Right kidney (tissue), 1 donor: ENCODE measurements around the gene PRKD2.
A peak's percentile ranks its signal among the peaks of the same experiment; 100 is the strongest.

ENCODE experiments used
- DNase-seq: peaks from one replicate; pipeline ENCODE4 v3.0.0-alpha.2; 2016

PRKD2 gene

DNA sequence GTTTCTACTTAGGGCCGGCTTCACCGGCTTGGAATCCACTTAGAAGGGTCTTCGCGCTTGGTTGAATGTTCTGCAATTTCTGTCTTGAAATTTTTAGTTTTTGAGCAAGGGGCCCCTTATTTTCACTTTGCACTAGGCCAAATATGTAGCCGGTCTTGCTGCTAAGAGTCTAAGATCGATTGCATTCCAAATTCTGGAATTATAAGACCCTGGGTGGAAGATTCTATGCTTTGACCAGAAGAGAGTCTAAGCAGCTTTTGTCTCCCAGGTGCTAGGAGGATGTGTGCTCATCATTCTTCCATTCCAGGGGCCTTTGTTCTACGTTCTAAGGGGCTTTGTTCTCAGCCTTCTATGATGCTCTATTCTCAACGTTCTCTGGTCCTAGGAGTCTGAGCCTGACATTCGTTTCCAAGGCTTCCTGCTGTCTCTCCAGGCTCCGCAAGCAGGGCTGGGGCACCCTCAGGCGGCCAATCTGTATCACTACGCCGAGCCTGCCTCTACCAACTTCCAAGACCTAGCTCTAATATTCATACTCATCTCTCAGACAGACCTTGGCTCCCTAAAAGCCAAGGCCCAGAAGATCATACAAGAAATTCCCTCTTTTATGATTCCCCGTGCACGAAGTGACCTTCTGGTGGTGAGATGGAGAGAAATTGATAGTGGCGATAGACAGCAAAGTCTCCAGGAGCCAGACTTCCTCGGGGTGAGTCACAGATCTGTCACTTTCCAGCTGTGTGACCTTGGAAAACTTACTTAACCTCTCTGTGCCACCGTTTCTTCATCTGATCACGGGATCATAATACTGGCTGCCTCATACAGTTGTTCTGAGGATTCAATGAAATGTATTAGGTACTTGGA lies 55.0 kb downstream of the PRKD2 start:
- peak; percentile 57 for DNase-seq

DNA sequence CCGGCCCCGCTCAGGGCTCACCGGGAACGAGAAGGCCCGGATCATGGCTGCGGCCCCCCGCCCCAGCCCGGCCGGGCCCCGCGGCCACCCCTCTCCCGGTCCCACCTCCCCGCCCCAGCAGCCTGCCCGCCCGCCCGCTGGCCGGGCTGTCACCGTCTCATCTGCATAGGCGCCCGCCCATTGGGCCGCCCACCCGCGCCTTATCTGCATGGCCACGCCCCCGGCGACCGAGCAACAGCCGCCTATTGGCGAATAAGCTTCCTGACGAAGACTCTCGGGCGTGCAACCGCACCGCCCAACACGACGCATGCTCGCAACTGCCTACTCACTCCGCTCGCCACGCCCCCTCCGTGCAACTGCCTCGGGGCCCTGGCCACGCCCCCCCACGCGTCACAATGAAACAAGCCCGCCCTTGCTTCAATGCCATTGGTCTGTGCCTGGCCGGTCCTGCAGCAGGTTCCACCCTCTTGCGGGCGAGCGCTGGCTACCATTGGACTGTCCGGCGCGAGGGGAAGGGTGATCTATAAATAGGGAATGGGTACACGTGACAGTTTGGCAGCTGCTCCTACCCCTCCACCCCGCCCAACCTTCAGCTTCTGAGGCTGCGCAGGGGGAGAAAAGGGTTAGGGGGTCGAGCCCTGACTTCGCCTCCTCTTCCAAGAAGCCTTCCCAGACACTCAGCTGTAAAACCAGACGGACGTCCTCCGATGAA lies 55.7 kb downstream of the PRKD2 start, which contains the start of gene DACT3:
TSS of gene DACT3 (minus strand) at position 163 of the 712 bp plus-strand sequence. CDS start at position 45, 118 bp downstream.
- DNase-seq = peak; percentile 95

DNA sequence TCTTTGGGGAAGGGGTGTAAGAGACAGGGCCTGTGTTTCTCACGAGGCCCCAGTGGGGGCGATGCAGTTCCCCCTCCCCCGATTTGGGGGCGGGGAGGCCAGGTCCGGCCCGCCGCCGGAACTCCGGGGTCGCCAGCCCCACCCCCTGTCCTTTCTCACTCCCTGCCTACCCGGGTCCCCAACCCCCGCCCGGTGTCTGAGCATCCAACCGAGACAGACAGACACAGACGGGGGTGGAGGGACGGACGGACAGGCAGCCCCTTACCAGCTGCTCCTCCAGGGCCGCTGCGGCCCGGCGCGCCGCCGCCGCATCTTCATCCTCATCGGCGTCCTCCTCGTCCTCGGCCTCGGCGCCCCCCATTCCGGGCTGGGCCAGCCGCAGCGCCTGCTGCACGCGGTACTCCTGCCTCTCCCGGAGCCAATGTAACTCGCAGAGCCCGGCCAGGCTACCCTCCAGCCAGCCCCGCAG lies 56.3 kb downstream of the PRKD2 start:
- peak; percentile 80 for DNase-seq

DNA sequence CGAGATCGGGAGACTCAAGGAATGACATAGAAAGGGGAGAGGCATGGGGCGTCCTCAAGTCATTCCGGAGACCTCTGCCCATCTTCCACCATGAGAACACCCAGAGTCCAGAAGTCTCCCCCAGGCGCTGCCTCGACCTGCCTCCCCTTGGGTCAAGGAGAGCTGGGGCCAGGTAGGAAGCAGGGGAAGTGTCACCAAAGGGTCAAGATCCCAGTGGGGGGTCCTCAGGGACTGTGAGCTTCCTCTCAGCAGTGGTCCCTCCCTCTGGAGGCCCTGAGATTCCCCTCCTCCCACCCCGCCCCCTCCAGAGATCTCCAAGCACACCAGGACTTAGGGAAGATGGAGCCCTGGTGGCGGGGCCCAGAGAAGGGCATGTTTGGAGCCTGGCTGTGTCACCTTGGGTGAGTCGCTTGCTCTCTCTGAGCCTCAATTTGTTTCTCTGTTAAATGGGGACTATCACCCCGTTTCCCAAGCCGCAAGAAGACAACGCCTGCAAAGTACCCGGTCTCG lies 56.9 kb downstream of the PRKD2 start:
- DNase-seq = no peak

DNA sequence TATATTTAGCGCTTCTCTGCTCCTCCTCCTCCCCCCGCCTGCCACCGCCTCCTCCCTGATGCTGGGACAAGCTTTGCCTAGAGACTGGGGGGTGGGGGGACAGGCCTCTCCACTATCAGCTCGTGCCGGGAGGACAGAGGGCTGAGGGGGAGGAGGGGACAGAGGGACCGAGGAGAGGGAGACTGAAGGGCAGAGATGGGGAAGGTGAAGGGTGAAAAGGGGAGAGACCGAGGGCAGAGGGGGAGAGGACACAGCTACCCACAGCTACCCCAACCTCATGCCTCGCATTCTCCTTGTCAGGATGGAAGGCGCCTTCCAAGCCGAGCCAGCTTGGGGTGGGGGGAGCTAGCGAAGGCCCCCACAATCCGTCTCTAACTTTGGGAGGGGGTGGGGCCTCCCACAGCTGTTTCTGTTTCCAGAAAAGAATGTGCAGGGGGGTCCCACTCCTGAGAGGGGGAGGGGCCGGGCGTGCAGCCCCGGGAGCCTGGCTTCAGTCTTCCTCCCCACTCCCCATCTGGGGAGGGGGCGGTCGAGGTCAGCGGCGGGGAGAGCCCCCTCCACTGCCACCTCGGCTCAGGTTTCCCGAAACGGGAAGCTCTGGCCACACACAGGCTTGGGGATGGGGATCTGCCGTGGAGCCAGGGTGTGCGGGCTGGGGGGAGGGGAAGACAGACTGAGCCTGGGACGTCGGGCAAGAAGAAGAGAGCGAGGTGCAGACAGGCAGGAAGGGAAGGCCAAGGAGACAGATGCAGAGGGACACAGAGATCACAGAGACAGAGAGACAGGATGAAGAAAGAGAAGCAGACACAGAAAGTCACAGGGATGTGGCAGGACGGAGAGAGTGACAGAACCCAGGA lies 57.5 kb downstream of the PRKD2 start:
- DNase-seq = peak; percentile 77

DNA sequence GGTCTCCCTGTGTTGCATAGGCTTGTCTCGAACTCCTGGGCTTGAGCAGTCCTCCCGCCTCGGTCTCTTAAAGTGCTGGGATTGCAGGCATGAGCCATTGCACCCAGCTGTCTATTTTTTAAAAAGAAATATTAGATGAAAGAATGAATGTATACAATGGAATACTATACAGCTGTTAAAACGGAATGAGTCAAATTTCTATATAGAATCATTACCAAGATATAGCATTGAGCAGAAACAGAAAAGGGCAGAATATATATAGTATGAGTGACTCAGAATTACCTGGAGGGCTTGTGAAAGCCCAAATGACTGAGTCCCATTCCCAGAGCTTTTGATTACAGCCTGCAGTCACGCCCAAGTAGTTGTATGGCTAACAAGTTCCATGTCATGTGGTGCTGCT lies 60.4 kb downstream of the PRKD2 start:
- no peak for DNase-seq

DNA sequence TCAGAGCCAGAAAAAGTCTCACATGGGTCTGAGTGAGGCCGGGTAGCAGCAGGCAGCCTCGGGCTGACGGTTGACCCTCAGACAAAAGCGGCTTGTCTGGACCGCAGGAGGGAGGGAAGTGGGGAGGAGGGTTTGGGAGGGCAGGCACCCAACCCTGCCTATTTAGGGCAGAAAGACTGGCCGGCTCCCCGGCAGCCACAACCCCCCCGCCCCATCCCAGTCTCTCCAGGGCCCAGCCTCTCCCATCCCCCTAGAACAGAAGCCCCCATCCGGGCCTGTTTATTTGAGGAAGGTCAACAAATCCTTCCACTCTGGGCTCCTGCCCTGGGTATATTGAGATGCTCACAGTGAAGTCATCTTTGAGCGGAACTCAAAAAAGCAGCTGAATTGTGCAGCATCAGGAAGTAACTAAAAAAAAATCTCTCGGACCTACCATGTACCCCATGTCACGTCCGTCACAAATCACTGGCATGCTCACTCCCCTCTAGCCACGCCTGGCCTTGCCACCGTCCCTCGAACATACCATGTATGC lies 62.2 kb downstream of the PRKD2 start:
- no peak for DNase-seq

DNA sequence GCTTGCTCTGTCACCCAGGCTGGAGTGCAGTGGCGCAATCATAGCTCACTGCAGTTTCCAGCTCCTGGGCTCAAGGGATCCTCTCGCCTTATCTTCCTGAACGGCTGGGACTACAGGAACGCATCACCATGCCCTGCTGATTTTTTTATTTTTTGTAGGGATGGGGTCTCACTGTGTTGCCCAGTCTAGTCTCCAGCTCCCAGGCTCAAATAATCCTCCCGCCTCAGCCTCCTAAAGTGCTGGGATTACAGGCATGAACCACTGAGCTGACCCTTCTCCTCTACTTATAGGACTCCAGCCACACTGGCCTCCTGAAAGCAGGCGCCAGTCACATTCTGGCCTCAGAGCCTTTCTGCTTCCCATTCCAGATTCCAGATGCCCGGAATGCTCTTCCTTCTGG lies 66.5 kb downstream of the PRKD2 start:
- DNase-seq = no peak

DNA sequence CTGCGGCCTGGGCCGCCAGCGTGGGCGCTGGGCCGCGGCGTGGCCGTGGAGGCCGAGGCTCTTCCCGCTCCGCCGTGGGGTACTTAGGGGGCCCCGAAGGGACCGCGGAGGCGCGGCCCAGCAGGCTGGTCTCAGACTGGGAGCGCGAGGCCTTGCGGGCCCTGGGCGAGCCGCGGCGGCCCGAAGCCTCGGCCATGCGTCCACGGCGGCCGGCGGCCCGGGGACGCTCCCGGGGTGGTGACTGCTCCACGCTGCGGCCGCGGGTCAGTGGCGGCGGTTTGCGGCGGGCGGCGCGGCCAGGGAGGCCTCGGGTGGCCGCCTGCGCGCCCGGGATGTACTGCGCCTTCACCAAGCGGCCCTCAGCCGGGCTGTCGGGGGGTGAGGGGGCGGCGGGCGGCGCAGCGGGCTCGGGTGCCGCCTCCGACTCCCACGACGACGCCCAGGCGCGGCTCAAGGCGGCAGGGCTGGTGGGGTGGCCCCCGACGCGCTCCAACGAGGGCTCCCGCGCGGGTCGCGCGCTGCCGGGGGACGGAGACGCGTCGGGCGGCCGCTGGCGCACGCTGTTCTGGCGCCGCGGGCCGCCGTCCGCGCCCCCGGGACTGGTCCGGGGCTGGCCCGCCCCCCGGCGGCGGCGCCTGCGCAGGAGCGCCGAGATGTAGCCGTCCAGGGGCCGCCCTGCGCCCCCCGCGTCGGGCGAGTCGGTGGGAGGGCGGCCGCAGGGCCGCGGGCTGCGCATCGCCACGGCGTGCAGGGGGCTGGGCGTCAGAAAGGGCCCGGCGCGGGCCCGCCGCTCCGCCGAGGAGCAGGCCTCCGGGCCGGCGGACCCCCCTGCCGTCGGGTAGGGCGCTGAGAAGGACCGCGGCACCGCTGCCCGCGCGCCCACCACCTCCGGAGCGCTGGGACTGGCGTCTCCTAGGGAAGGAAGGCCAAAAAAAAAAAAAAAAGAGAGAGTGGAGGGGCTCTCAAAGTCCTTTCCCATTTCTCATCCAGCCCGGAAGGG lies 67.7 kb downstream of the PRKD2 start:
- DNase-seq = no peak

DNA sequence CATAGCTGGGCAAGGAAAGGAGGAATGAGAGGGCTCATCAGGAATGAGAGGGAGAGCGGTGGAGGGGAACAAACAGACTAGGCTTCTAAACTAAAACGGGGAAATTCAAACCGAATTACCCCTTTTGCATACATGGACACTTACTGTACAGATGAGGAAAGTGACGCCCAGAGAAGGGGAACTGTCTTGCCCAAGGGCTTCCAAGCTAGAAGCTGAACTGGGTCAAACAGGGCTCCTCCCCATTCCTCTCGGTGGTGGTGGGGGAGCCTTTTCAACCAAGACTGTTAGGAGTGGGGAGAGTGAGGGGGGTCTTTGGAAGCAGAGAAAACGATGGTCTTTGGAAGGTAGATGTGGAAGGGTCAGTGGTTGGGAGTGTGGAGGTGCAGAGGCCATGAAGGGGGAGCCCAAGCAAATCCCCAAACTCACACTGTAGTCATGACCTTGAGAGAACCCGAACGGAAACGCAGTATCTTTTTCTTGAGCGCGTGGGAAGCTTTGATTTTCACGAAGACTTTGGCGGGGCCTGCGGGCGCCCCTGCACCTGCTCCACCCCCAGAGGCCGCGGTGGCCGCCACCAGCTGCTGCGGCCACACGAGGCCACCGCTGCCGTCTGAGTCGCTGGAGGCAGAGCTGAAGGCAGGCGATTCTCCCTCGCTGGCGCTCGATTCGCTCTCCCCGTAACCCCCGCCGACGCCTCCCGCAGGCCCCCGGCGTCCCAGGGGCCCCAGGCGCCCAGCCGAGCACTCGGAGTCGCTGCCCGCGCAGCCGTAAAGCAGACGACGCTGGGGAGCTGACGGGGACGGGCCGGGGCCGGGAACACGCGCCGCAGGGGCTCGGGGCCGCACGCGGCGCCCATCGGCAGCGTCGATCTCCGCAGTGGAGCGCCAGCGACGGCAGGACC lies 68.6 kb downstream of the PRKD2 start:
- DNase-seq = no peak

DNA sequence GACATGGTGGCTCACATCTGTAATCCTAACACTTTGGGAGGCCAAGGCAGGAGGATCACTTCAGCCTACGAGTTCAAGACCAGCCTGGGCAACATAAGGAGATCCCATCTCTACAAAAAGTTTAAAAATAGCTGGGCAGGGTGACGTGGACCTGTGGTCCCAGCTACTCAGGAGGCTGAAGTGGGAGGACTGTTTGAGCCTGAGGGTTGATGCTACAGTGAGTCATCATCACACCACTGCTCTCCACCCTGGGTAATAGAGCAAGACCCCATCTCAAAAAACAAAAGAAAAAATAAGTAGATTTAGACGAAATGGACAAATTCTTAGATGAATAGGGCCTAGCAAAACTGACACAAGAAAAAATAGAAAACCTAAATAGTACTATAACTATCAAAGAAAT lies 70.5 kb downstream of the PRKD2 start:
- DNase-seq = no peak

DNA sequence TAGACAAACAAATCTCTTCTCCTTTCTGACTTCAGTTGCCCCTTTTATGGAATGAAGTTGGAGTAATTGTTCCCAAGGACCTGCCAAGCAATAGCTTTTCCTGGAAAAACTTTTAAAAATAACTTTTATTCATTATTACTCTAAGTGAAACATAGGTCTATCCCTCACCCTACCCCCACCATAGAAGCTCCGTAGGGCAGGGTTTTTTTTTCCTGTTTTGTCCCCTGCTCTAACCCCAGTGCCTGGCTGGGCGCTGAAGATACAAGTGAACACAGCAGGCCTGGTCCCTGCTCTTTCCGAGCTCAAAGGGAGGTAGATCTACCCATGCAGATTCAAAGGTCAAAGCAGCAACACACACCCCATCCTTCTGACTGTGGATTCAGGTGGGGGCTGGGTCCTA lies 72.2 kb downstream of the PRKD2 start:
- DNase-seq = no peak

DNA sequence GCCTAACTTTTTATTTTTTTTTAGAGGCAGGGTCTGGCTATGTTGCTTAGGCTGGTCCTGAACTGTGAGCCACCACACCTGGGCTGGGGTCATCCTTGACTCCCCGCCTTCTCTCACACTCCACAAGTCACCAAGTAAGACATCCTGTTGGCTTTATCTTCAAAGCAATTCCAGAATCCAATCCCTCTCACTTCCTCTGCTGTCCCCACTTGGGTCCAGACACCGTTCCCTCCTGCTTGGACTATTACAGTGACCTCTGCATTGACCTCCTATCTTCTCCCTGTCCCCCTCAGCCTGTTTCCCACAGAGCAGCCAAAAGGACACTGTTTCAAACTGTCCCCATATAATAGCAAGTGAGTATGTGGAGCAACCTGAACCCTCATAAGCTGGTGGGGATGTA lies 76.3 kb downstream of the PRKD2 start:
- no peak for DNase-seq

DNA sequence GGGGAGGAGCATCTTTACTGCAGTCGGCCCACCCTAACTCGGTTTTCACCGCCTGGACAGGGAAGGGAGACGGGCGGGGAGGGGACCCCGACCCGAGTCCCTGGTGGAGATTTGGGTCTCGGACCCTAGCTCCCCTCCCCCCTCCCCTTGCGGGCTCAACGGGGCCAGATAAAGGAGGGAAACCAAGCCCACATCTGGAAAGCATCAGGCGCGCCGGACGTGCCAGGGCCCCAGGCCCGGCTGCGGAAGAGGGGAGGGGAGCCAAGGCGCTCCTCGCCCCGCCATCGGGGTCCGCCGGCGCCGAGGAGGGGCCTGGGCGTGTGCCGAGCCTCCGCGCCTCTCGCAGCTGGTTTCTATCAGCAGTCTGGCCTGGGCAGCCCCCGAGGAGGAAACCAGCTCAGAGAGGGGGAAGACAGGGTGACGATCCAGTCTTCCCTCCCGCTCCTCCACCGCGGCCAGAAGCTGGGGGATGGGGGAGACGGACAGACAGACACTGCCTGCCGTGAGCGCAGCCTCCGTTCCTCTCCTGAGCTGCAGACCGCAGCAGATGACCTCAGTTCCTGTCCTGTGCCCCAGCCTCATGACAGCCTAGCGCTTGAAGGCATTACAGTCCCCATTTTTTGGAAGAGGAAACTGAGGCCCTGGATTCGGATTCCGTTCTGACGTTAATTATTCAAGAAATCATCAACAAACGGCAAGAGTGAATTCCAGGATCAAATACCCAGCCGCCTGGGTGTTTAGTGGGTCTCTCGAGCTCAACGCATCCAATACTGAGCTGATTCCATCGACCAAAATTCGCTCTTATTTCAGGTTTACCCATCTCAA lies 77.3 kb downstream of the PRKD2 start:
- peak; percentile 91 for DNase-seq

DNA sequence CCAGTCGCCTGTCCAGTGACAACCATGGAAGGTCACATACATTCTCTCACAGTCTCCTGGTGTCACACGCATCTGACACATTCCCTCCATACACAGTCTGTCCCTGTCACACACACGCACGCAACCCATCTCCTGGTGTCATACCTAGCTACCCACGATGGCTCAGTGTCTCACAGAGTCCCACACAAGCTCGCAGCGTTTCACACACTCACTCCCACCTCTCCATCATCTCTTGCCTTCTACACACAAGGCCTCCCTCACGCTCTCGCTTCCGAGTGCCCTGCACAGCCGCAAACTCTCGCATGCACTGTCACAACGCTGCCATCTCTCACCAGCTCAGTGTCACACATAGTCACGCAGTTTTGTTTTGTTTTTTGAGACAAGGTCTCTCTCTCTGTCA lies 79.7 kb downstream of the PRKD2 start:
- DNase-seq = no peak

DNA sequence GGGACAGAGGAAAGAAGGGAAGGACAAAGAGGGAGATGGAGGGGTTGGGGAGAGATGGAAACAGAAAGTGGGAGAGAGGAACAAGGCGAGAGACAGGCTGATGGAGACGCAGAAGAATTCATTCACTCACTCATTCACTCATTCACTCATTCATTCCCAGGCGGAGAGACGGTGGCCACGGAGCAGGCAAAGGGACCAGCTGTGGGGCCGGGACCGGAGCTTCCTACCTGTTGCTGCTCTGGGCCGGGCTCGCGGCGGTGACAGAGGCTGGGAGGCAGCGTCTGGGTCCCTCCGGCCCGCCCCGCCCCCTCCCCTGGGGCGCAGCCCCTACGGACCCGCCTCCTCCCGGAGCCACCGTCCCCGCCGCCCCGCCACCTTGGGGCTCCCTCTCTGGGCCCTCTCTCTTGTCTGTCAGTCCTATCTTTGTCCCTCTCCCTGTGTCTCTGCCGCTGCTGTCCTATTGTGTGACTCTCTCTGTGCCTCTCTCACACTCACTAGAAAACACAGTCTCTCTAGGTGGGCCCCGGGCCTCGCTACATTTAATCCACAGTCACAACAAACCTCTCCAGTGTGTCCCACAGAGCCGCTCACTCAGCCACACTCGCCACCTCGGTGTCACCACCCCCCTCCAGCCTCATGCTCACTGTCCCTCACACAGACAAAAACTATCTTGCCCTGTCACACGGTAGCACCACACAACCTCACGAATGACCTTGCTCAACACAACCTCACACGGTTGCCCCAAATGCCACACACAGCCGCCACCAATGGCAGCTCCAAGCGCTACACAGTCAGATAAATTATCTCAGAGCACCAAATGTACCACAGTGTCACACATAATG lies 80.8 kb downstream of the PRKD2 start, which contains the start of gene GNG8:
TSS of gene GNG8 (minus strand) at position 283 of the 842 bp plus-strand sequence. CDS start 1,520 bp downstream, outside the sequence.
- DNase-seq = no peak

DNA sequence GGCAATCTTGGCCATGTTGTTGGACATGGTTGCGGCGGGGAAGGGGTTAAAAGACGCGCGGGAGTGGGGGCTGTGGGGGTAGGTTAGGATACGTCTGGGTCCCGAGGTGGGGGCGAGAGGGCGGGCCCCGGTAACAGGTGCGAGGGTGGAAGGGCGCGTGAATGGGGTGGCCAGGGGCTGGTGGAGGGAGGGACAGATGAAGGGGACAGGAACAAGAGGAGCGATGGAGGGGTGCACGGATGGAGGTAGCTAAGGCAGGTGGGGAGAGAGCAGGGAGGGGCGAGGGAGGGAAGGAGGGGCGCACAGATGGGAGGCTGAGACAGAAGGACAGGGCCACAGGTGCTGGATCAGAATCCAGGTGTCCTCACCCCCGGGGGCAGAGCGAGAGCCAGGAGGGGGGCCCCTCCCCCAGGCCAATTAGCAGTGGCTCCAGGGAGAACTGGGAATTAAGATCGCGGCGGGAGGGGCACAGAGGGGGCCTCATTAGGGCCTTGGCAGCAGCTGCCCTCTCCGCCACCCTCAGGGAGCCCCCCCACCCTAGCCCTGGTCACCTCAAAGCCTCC lies 82.2 kb downstream of the PRKD2 start:
- DNase-seq = no peak
